HFF-Myc (cell line): ENCODE measurements around the gene GDPD4.
"Not testable (repeated sequence)": the region's sequence is repeated elsewhere in the genome, so short reads cannot be mapped to it uniquely, and the experiment has no call there.

ENCODE experiments used
- DNase-seq: peaks from one replicate; pipeline ENCODE4 v3.0.0-alpha.2; 2011; ENCODE audit warnings: low read depth; ENCODE audit errors: extremely low read depth
- H3K4me3 ChIP-seq: replicated peaks from 2 replicates; pipeline ENCODE4 v1.5.1; 2011; ENCODE audit warnings: low read depth, mild to moderate bottlenecking, control low read depth, low read length
- CTCF ChIP-seq: IDR thresholded peaks from 2 replicates; pipeline ENCODE4 v1.5.1; 2012; ENCODE audit warnings: mild to moderate bottlenecking, low read depth, low read length, control low read depth; ENCODE audit errors: missing control alignments

The GDPD4 gene

GRCh38 chr11:77303328-77303727, 1.8 kb upstream of the GDPD4 start:
- no peak overlapping the region for H3K4me3 ChIP-seq
- no peak for DNase-seq
- no peak for TF ChIP-seq CTCF

- no peak overlapping the region for H3K4me3 ChIP-seq
- no peak for TF ChIP-seq CTCF
- no peak for DNase-seq
Measured at GRCh38 chr11:77302752-77303151, 1.3 kb upstream of the GDPD4 start.

GRCh38 chr11:77300695-77301094, 791 bp downstream of the GDPD4 start:
- no peak for DNase-seq
- H3K4me3 ChIP-seq, result no peak overlapping the region
- no peak for TF ChIP-seq CTCF

- H3K4me3 ChIP-seq, DNase-seq: not testable (repeated sequence)
Measured at GRCh38 chr11:77300028-77300427, 1.5 kb downstream of the GDPD4 start.

- no peak for DNase-seq
- TF ChIP-seq CTCF, result no peak
- H3K4me3 ChIP-seq, result no peak overlapping the region
Measured at GRCh38 chr11:77299528-77299993, 1.9 kb downstream of the GDPD4 start.

- H3K4me3 ChIP-seq, result no peak overlapping the region
- DNase-seq, result no peak
- TF ChIP-seq CTCF, result no peak
Measured at GRCh38 chr11:77294040-77294439, 7.4 kb downstream of the GDPD4 start.

GRCh38 chr11:77289737-77290136, 11.7 kb downstream of the GDPD4 start:
- no peak overlapping the region for H3K4me3 ChIP-seq
- TF ChIP-seq CTCF, result no peak
- DNase-seq, result no peak
